Suprapubic skin (tissue), 4 donors: ENCODE measurements around the gene TTC28. TPM values are rescaled to one million over a fixed set of nuclear protein-coding genes. Genes with fewer than 3 reads are reported as not detected.

Source experiments
- DNase-seq, 2 donors: peaks; one replicate each; pipeline ENCODE4 v3.0.0-alpha.2; 2019; ENCODE audit warnings: low spot score in 2 of 2
- H3K27ac ChIP-seq: fragments of 200-600 bp; sonication (generic); one replicate; pipeline ENCODE4 v1.5.1; 2019
- H3K27me3 ChIP-seq: fragments of 200-600 bp; sonication (generic); one replicate; pipeline ENCODE4 v1.5.1; 2019
- H3K36me3 ChIP-seq: fragments of 200-600 bp; sonication (generic); one replicate; pipeline ENCODE4 v1.5.1; 2019
- H3K4me1 ChIP-seq: fragments of 200-600 bp; sonication (generic); one replicate; pipeline ENCODE4 v1.5.1; 2019
- H3K4me3 ChIP-seq: fragments of 200-600 bp; sonication (generic); one replicate; pipeline ENCODE4 v1.5.1; 2019; ENCODE audit warnings: mild to moderate bottlenecking
- H3K9me3 ChIP-seq: fragments of 200-600 bp; sonication (generic); one replicate; pipeline ENCODE4 v1.5.1; 2019
- CTCF ChIP-seq, 2 donors: fragments of 200-600 bp in 1 of 2; fragments of 450-650 bp in 1 of 2; sonication (generic) in 1 of 2; IDR thresholded peaks; one replicate each; pipeline ENCODE4 v1.5.1; 2016 to 2019; ENCODE audit warnings: antibody characterized with exemption in 2 of 2, mild to moderate bottlenecking in 1 of 2, moderate library complexity in 1 of 2
- EP300 ChIP-seq: sonication (generic); formaldehyde crosslinking; IDR thresholded peaks from one replicate; pipeline ENCODE4 v1.6.1; 2017; ENCODE audit warnings: antibody characterized with exemption
- POLR2A ChIP-seq, 2 donors: fragments of 450-650 bp; IDR thresholded peaks; one replicate each; pipeline ENCODE4 v1.6.1; 2017; ENCODE audit warnings: antibody characterized with exemption in 2 of 2, mild to moderate bottlenecking in 2 of 2, moderate library complexity in 2 of 2
- POLR2AphosphoS5 ChIP-seq, 3 donors: sonication (generic); formaldehyde crosslinking; IDR thresholded peaks; one replicate each; pipeline ENCODE4 v1.6.1; 2017; ENCODE audit warnings: antibody characterized with exemption in 3 of 3
- WGBS: methylation state at CpG from one replicate; pipeline ENCODE4 v1.1.5; 2018; 5-methylcytosine and 5-hydroxymethylcytosine counted together
- total RNA-seq, 4 donors: library from RNA; depleted of rRNA; stranded (reverse); fragments of >200 nt; gene quantifications; one replicate each; pipeline ENCODE4 v1.1.0, GENCODE V29; 2016

The TTC28 gene
- total RNA-seq, 4 donors from 2014 or later = 8.1 to 23.1 (median 11.7) TPM

DNA sequence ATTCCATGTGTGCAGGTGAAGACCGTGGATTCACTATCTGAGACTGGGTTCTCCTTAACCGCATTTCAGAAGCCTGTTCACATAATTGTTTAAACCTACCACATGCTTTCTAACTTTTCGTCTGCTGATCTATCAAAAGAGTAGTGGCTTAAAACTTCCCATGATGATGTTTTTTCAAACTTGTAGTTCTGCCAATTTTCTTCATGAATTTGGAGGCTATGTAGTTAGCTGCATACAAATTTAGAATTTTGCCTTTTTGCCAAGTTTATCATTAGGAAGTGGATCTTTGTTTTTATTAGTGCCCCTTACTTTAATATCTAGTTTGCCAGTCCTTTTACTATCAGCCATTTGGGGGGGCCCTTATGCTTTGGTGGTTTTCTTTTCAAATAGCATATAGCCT lies 703.1 kb downstream of the TTC28 start:
- TF ChIP-seq CTCF (IDR thresholded peaks at IDR 0.05) = no peak
- no peak for TF ChIP-seq POLR2AphosphoS5 (IDR thresholded peaks at IDR 0.05)
- TF ChIP-seq EP300 = no peak
- no peak for TF ChIP-seq POLR2A (IDR thresholded peaks at IDR 0.05)
- Histone ChIP-seq H3K36me3 (peaks cover 3% of the 10 kb centered on the region), H3K9me3 (no peaks in the 10 kb centered on the region), H3K27ac (no peak overlapping the region), H3K27me3 (no peaks in the 10 kb centered on the region), H3K4me1 (no peaks in the 10 kb centered on the region), H3K4me3 (no peak overlapping the region)
- 79% methylated on average over 3 of the region's 3 CpGs for WGBS
- no peak for DNase-seq

DNA sequence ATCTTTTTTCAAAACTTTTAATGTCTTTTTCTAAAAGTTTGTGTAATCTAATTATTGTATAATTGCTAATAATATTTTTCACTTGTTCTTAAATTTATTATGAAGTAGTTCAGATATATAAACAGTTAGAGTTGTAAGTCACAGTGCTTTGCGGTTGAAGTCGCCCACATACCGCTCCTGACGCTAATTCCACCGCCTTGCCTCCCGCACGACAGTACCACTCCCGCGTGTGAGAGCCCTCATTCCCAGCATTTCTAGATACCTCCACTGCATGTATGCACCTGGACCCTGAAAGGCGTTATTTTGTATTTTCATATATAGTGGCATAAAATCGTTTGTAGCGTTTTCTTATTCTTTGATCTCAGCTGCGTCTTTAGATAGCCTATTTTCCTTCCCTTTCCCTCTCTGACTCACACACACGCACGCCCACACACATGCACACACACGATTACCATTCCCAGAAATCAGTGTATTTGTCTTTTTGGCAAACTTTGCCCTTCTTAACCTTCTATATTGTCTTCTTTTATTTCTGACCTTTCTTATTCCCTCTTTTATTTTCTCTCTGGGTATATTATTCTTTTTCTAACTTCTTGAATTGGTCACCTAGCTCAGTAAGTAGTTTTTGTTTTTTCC lies 704.1 kb downstream of the TTC28 start:
- no peak overlapping the region for H3K27ac ChIP-seq
- 83% methylated on average over 16 of the region's 16 CpGs for WGBS
- H3K4me3 ChIP-seq = no peak overlapping the region
- H3K27me3 ChIP-seq = no peaks in the 10 kb centered on the region
- H3K36me3 ChIP-seq = peaks cover 3% of the 10 kb centered on the region
- peak in 1 of 2 donors; percentile 43 for DNase-seq
- no peak for TF ChIP-seq POLR2A (IDR thresholded peaks at IDR 0.05)
- TF ChIP-seq EP300 = no peak
- no peak for TF ChIP-seq CTCF (IDR thresholded peaks at IDR 0.05)
- TF ChIP-seq POLR2AphosphoS5 (IDR thresholded peaks at IDR 0.05) = no peak
- no peaks in the 10 kb centered on the region for H3K9me3 ChIP-seq
- no peaks in the 10 kb centered on the region for H3K4me1 ChIP-seq

DNA sequence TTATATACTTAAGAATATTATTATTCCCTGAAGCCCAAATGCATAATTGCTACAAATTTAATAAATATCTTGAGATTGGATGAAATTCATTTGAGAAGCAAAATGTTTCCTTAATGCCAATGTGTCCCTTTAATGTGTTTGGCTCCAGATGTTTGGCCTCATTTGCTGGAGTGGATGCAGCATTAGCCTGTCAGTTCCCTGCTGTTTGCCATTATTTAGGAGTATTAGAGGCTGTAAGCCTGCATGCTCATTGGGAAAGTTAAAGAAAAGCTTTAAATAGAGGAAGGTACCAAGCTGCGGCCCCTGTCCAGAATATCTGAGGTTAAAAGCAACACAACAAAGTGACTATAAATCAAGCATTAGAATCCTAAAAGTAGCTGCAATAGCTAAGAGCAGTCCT lies 705.8 kb downstream of the TTC28 start:
- TF ChIP-seq POLR2AphosphoS5 (IDR thresholded peaks at IDR 0.05) = no peak
- no peak for TF ChIP-seq EP300
- no peak for TF ChIP-seq CTCF (IDR thresholded peaks at IDR 0.05)
- no peak for TF ChIP-seq POLR2A (IDR thresholded peaks at IDR 0.05)
- H3K27me3 ChIP-seq = no peaks in the 10 kb centered on the region
- H3K9me3 ChIP-seq = no peaks in the 10 kb centered on the region
- no peak for DNase-seq
- H3K4me3 ChIP-seq = no peak overlapping the region
- H3K4me1 ChIP-seq = no peaks in the 10 kb centered on the region
- 69% methylated on average over 1 of the region's 1 CpG for WGBS
- H3K27ac ChIP-seq = no peak overlapping the region
- H3K36me3 ChIP-seq = peaks cover 3% of the 10 kb centered on the region

DNA sequence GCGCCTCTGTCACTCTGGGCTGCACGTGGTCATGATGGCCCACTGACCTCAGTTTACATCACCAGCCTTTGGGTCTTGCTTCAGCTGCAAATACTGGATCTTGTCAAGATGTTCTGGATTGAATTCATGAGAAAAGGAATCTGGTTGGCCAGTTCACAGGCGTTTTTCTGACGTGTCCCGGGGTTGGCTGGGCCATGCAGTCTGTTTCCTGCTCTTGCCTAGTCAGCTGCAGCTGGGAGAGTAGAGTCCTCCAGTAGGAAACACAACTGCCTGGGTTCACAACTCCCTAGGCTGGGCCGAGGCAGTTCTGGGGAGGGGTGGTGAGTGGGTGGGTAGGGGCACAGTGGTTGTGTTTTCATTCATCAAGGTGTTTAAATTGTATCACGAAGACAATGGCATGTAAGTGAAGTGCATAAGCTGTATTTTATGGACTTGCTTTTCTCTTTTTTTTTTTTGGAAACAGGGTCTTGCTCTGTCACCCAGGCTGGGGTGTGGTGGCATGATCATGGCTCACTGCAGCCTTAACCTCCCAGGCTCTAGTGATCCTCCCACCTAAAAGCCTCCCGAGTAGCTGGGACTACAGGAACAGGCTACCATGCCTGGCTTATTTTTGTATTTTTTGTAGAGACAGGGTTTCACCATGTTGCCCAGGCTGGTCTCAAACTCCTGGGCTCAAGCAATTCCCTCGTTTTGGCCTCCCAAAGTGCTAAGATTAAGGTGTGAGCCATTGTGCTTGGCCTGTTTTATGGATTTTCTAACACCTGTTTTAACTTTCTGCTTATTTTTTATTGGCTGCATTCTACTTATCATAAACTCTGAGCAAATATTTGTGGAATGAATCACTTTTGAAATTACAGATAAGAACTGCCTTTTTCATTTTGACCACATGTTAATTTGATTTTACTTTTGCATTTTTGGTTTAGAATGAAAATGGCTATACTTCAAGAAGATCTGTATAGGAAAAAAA lies 706.6 kb downstream of the TTC28 start:
- H3K4me1 ChIP-seq = no peaks in the 10 kb centered on the region
- no peak for DNase-seq
- H3K36me3 ChIP-seq = no peaks in the 10 kb centered on the region
- WGBS = 87% methylated on average over 9 of the region's 9 CpGs
- no peak for TF ChIP-seq CTCF (IDR thresholded peaks at IDR 0.05)
- TF ChIP-seq POLR2AphosphoS5 (IDR thresholded peaks at IDR 0.05) = no peak
- TF ChIP-seq EP300 = no peak
- TF ChIP-seq POLR2A (IDR thresholded peaks at IDR 0.05) = no peak
- H3K27ac ChIP-seq = no peak overlapping the region
- H3K27me3 ChIP-seq = no peaks in the 10 kb centered on the region
- no peak overlapping the region for H3K4me3 ChIP-seq
- H3K9me3 ChIP-seq = no peaks in the 10 kb centered on the region

- 96% methylated on average over 1 of the region's 1 CpG for WGBS
- Histone ChIP-seq H3K4me3 (no peak overlapping the region), H3K27me3 (no peaks in the 10 kb centered on the region), H3K9me3 (no peaks in the 10 kb centered on the region), H3K27ac (no peak overlapping the region), H3K4me1 (no peaks in the 10 kb centered on the region), H3K36me3 (no peaks in the 10 kb centered on the region)
- no peak for DNase-seq
- no peak for TF ChIP-seq CTCF (IDR thresholded peaks at IDR 0.05)
- no peak for TF ChIP-seq EP300
These were observed 707.7 kb downstream of the TTC28 start for GRCh38 chr22:27971926-27972325.
